Measurements from ENCODE around the gene KLHL22. TPM values are rescaled to one million over a fixed set of nuclear protein-coding genes. Genes with fewer than 3 reads are reported as not detected.

The KLHL22 gene
- total and polyA plus RNA-seq, 8 donors = 9.9 to 22.9 (median 13.2) TPM

DNA sequence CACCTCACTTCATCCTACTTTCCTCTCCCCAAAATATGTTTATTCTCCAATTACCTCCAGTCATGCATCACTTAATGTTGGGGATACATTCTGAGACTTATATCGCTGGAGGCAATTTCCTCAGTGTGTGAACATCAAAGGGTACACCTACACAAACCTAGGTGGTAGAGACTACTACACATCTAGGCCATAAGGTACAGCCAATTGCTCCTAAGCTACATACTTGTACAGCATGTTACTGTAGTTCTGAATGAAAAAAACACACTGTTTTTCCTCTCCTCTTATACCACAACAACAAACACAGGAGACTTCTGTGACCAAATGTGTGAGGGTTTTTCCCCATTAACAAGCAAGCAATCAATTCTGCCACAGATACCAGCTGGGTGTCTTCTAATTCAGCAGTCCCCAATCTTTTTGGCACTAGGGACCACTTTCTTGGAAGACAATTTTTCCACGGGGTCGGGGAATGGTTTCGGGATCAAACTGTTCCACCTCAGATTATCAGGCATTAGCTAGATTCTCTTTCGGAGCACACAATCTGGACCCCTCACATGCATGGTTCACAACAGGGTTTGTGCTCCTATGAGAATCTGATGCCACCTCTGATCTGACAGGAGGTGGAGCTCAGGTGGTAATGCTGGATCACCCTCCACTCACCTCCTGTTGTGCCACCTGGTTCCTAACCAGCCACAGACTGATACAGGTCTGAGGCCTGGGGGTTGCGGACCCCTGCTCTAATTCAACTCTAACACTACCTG lies 5.2 kb downstream of the KLHL22 start:
- no peak for DNase-seq
- no peak for TF ChIP-seq CTCF (IDR thresholded peaks at IDR 0.05)
- no peak overlapping the region for H3K4me3 ChIP-seq
- H3K36me3 ChIP-seq = no peaks in the 10 kb centered on the region
- FAIRE-seq = no peak
- H3K4me1 ChIP-seq = peaks cover 0 to 6% (median 5%) of the 10 kb centered on the region in 3 donors
- H3K27ac ChIP-seq = no peak overlapping the region
- intact Hi-C loops (cut with DNase I) = loop anchor here in 1 of 3 donors (10.0 kb wide), 1 partner anchor 66 kb away; no protein-coding TSS in a partner anchor
- 89 to 93% methylated on average over 6 of the region's 6 CpGs for WGBS, 2 donors
- H3K9me3 ChIP-seq = no peaks in the 10 kb centered on the region
- no peak for ATAC-seq
- no peaks in the 10 kb centered on the region for H3K27me3 ChIP-seq

DNA sequence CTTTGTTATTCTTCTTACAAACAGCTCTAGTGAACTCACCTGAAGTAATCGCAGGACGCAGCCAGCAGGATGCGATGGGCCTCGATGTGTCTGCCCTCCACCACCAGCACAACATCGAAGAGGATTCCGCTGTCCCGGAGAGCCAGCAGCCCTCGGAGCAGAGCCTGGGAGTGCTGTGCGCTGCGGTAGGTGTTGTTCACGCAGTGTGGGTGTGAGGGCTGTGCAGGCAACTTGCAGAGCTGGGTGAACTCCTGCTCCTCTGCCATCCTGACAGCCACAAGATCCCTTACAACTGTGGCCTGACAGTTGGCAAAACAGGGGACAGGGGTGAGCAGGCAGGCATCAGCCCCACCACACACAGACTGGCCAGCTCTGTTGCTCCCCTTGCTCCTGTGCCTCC lies 6.6 kb downstream of the KLHL22 start:
- TF ChIP-seq CTCF (IDR thresholded peaks at IDR 0.05) = no peak
- ATAC-seq = no peak
- no peaks in the 10 kb centered on the region for H3K36me3 ChIP-seq
- no peaks in the 10 kb centered on the region for H3K4me1 ChIP-seq
- DNase-seq = no peak
- H3K27me3 ChIP-seq = no peaks in the 10 kb centered on the region
- 86 to 92% methylated on average over 11 of the region's 11 CpGs for WGBS, 2 donors
- no peak for FAIRE-seq
- intact Hi-C loops (cut with DNase I) = no loop called here
- H3K4me3 ChIP-seq = no peak overlapping the region
- no peaks in the 10 kb centered on the region for H3K9me3 ChIP-seq
- H3K27ac ChIP-seq = no peak overlapping the region

- DNase-seq = no peak
- no peak for TF ChIP-seq CTCF (IDR thresholded peaks at IDR 0.05)
- H3K36me3 ChIP-seq = no peaks in the 10 kb centered on the region
- H3K4me3 ChIP-seq = no peak overlapping the region
- intact Hi-C loops (cut with DNase I) = no loop called here
- no peaks in the 10 kb centered on the region for H3K9me3 ChIP-seq
- no peak for FAIRE-seq
- no peaks in the 10 kb centered on the region for H3K27me3 ChIP-seq
- no peak overlapping the region for H3K27ac ChIP-seq
- no peaks in the 10 kb centered on the region for H3K4me1 ChIP-seq
- ATAC-seq = no peak
- 95% methylated on average over 2 of the region's 2 CpGs for WGBS, 2 donors
Observed at GRCh38 chr22:20487715-20488114, 7.9 kb downstream of the KLHL22 start.

DNA sequence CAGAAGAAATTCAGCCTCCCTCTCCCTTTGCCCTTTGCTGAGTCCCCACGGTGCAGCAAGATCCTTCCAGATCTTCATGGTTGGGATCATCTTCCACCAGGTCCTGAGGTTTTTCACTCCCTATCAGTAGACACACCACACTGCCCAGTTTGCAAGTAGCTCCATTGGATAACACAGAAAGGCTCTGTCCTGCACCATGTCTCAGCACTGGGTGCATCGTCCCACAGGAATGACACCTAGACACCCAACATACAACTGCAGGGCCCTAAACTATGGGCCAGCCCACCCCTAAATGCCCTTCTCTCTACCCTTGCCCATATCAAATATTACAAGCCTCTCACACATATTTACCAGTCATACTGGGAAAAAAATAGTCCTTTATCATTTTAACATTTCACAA lies 9.4 kb downstream of the KLHL22 start:
- 91 to 92% methylated on average over 2 of the region's 2 CpGs for WGBS, 2 donors
- no peak for TF ChIP-seq CTCF (IDR thresholded peaks at IDR 0.05)
- Histone ChIP-seq H3K4me3 (no peak overlapping the region), H3K36me3 (no peaks in the 10 kb centered on the region), H3K27ac (no peak overlapping the region), H3K27me3 (no peaks in the 10 kb centered on the region), H3K4me1 (no peaks in the 10 kb centered on the region), H3K9me3 (no peaks in the 10 kb centered on the region)
- ATAC-seq (no peak), DNase-seq (no peak), FAIRE-seq (no peak)
- intact Hi-C loops (cut with DNase I) = no loop called here

DNA sequence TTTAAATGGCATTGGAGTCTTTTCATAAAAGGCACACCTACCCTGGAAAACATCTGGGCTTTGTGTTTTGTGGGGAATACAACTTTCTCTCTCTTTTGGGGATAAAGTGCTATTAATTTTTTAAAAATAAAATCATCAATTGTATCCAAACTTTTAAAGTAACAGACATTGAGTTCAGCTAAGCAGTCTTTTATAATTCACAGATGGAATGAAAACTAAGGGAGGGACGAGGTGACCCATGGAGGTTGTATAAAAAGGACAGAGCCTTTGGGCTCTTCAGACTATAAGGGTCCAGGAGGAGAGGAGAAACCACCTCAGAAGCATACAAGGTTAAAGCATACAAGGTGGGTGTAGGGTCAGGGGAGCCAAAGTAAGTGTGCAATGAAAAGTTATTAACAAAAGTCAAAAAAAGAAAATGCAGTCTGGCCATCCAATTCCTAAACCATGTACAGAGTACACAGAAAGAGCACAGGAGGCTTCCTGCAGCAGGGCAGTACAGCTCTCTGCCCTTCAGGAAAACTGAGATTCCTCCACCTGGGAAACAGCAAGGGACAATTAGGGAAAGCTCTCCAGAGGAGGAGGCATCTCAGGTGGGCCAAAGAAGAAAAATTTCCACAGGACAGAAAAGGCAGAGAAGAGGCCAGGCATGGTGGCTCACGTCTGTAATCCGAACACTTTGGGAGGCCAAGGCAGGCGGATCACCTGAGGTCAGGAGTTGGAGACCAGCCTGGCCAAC lies 10.5 kb downstream of the KLHL22 start:
- DNase-seq = no peak
- Histone ChIP-seq H3K9me3 (no peaks in the 10 kb centered on the region), H3K27me3 (no peaks in the 10 kb centered on the region), H3K27ac (no peak overlapping the region), H3K4me1 (no peaks in the 10 kb centered on the region), H3K4me3 (no peak overlapping the region), H3K36me3 (no peaks in the 10 kb centered on the region)
- 92 to 94% methylated on average over 4 of the region's 4 CpGs for WGBS, 2 donors
- intact Hi-C loops (cut with DNase I) = no loop called here
- no peak for ATAC-seq
- no peak for FAIRE-seq
- no peak for TF ChIP-seq CTCF (IDR thresholded peaks at IDR 0.05)

Data from pancreas (tissue), 10 donors.